Neural cell (in vitro differentiated cells): ENCODE data around the gene LTBP1. TPM values are rescaled to one million over a fixed set of nuclear protein-coding genes. Genes with fewer than 3 reads are reported as not detected.

ENCODE experiments used
- H2AFZ ChIP-seq: fragments of 200-600, 300-800 bp; sonication (generic), shearing (Covaris generic); 2 replicates; pipeline ENCODE4 v1.6.0; 2014; ENCODE audit warnings: low read depth, mild to moderate bottlenecking, antibody characterized with exemption, low read length, moderate library complexity
- H3F3A ChIP-seq: fragments of 200-600 bp; shearing (Covaris generic); 2 replicates; pipeline ENCODE4 v1.6.1; 2016; ENCODE audit warnings: mild to moderate bottlenecking, moderate library complexity, mixed read lengths, antibody characterized with exemption, low read length; ENCODE audit not compliant: insufficient read depth, poor library complexity, severe bottlenecking
- H3K27ac ChIP-seq: fragments of 200-600, 300-800 bp; sonication (generic), shearing (Covaris generic); 2 replicates; pipeline ENCODE4 v1.5.1; 2014; ENCODE audit warnings: mild to moderate bottlenecking, low read length, moderate library complexity
- H3K27me3 ChIP-seq: fragments of 300-800, 200-600 bp; sonication (generic), shearing (Covaris generic); 2 replicates; pipeline ENCODE4 v1.6.0; 2014; ENCODE audit warnings: mild to moderate bottlenecking, low read depth, low read length, moderate library complexity; ENCODE audit not compliant: insufficient read depth
- H3K36me3 ChIP-seq: fragments of 300-800, 200-600 bp; sonication (generic), shearing (Covaris generic); 2 replicates; pipeline ENCODE4 v1.5.1; 2014; ENCODE audit warnings: mild to moderate bottlenecking, antibody characterized with exemption, low read length, moderate library complexity; ENCODE audit not compliant: insufficient read depth
- H3K4me2 ChIP-seq: fragments of 300-800, 200-600 bp; sonication (generic), shearing (Covaris generic); 2 replicates; pipeline ENCODE4 v1.6.0; 2014; ENCODE audit warnings: mild to moderate bottlenecking, low read length
- H3K4me3 ChIP-seq: fragments of 300-800, 200-600 bp; sonication (generic), shearing (Covaris generic); 2 replicates; pipeline ENCODE4 v1.5.1; 2014; ENCODE audit warnings: mild to moderate bottlenecking, low read length, moderate library complexity
- H3K79me2 ChIP-seq: fragments of 200-600 bp; shearing (Covaris generic); replicated peaks from 2 replicates; pipeline ENCODE4 v1.6.0; 2014; ENCODE audit warnings: mild to moderate bottlenecking, low read length, moderate library complexity; ENCODE audit not compliant: insufficient read depth
- H3K9ac ChIP-seq: fragments of 300-800, 200-600 bp; sonication (generic), shearing (Covaris generic); 2 replicates; pipeline ENCODE4 v1.6.1; 2016; ENCODE audit warnings: mild to moderate bottlenecking, low read length, mixed read lengths
- H3K9me2 ChIP-seq: fragments of 200-600 bp; shearing (Covaris generic); 2 replicates; pipeline ENCODE4 v1.6.1; 2016; ENCODE audit warnings: mild to moderate bottlenecking, low read length, mixed read lengths; ENCODE audit not compliant: insufficient read depth
- H3K9me3 ChIP-seq: fragments of 200-600, 300-800 bp; sonication (generic), shearing (Covaris generic); 2 replicates; pipeline ENCODE4 v1.6.1; 2016; ENCODE audit warnings: mild to moderate bottlenecking, mixed run types, low read length, moderate library complexity, mixed read lengths
- H4K20me1 ChIP-seq: fragments of 200-600 bp; shearing (Covaris generic); 2 replicates; pipeline ENCODE4 v1.6.1; 2016; ENCODE audit warnings: mild to moderate bottlenecking, mixed run types; ENCODE audit not compliant: insufficient read depth
- EP300 ChIP-seq: fragments of 450-650 bp; conservative IDR thresholded peaks from 2 replicates; pipeline ENCODE4 v1.6.1; 2014; ENCODE audit warnings: antibody characterized with exemption, mild to moderate bottlenecking, moderate library complexity; ENCODE audit not compliant: poor library complexity, severe bottlenecking
- EZH2 ChIP-seq: fragments of 200-600, 300-800 bp; shearing (Covaris generic), sonication (generic); IDR thresholded peaks from 2 replicates; pipeline ENCODE4 v1.6.1; 2014; ENCODE audit warnings: antibody characterized with exemption, low read length, borderline replicate concordance, mild to moderate bottlenecking; ENCODE audit not compliant: insufficient read depth, poor library complexity, severe bottlenecking
- MXI1 ChIP-seq: fragments of 450-650 bp; conservative IDR thresholded peaks from 2 replicates; pipeline ENCODE4 v1.6.1; 2014; ENCODE audit warnings: antibody characterized with exemption, mild to moderate bottlenecking; ENCODE audit not compliant: poor library complexity, severe bottlenecking
- POLR2AphosphoS5 ChIP-seq: IDR thresholded peaks from 2 replicates; pipeline ENCODE4 v1.6.1; 2012
- RAD21 ChIP-seq: fragments of 450-650 bp; conservative IDR thresholded peaks from 2 replicates; pipeline ENCODE4 v1.6.1; 2014; ENCODE audit warnings: antibody characterized with exemption, mild to moderate bottlenecking, moderate library complexity
- SMC3 ChIP-seq: fragments of 450-650 bp; conservative IDR thresholded peaks from 2 replicates; pipeline ENCODE4 v1.6.1; 2014; ENCODE audit warnings: antibody characterized with exemption, mild to moderate bottlenecking, moderate library complexity; ENCODE audit not compliant: poor library complexity
- TAF1 ChIP-seq: IDR thresholded peaks from 2 replicates; pipeline ENCODE4 v1.6.1; 2012; ENCODE audit warnings: low read depth
- polyA plus RNA-seq: library from polyadenylated mRNA; depleted of rRNA; stranded (reverse); fragments of >200 nt; gene quantifications from 2 replicates; pipeline ENCODE4 v1.2.3, GENCODE V29; 2014
- TF ChIP-seq, protein P1 (sequence below): fragments of 450-650 bp; IDR thresholded peaks from 2 replicates; pipeline ENCODE4 v1.5.1; 2014; ENCODE audit warnings: antibody characterized with exemption, mild to moderate bottlenecking, moderate library complexity; ENCODE audit not compliant: poor library complexity, severe bottlenecking
- TF ChIP-seq, protein P2 (sequence below): IDR thresholded peaks from 2 replicates; pipeline ENCODE4 v1.6.1; 2012; ENCODE audit warnings: borderline replicate concordance

The LTBP1 gene
- polyA plus RNA-seq, 1 donor from 2014 or later, result 1.8 TPM

DNA sequence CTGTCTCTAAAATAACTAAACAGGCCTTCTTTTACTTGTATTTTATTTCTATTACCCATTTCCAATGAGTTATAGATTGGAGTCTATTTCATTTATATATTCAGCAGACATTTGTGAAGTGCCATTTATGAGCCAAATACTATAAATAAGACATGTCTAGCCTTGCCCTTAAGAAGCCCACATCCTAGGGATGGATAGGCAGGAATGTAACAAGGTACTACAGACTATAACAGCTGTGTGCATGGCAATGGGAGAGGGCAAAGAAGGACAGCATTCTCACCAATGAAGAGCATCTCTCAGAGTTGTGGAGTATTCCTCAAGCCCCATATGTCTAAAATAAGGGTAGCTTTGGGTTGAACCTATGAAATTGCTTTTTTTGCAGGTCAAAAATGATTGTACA is 367.8 kb downstream of the LTBP1 start:
- H4K20me1 ChIP-seq, result no peaks in the 10 kb centered on the region
- no peaks in the 10 kb centered on the region for H3K9me3 ChIP-seq
- H3K36me3 ChIP-seq, result no peaks in the 10 kb centered on the region
- H3K27me3 ChIP-seq, result no peaks in the 10 kb centered on the region
- H3K27ac ChIP-seq, result no peak overlapping the region
- no peak overlapping the region for H3K9ac ChIP-seq
- no peaks in the 10 kb centered on the region for H3K9me2 ChIP-seq
- H2AFZ ChIP-seq, result no peak overlapping the region
- no peak overlapping the region for H3K4me2 ChIP-seq
- H3K79me2 ChIP-seq, result no peaks in the 10 kb centered on the region
- no peak for TF ChIP-seq POLR2AphosphoS5
- TF ChIP-seq MXI1, result no peak
- TF ChIP-seq, protein P1, sequence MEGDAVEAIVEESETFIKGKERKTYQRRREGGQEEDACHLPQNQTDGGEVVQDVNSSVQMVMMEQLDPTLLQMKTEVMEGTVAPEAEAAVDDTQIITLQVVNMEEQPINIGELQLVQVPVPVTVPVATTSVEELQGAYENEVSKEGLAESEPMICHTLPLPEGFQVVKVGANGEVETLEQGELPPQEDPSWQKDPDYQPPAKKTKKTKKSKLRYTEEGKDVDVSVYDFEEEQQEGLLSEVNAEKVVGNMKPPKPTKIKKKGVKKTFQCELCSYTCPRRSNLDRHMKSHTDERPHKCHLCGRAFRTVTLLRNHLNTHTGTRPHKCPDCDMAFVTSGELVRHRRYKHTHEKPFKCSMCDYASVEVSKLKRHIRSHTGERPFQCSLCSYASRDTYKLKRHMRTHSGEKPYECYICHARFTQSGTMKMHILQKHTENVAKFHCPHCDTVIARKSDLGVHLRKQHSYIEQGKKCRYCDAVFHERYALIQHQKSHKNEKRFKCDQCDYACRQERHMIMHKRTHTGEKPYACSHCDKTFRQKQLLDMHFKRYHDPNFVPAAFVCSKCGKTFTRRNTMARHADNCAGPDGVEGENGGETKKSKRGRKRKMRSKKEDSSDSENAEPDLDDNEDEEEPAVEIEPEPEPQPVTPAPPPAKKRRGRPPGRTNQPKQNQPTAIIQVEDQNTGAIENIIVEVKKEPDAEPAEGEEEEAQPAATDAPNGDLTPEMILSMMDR, result no peak
- no peak for TF ChIP-seq EZH2
- TF ChIP-seq SMC3, result no peak
- no peak for TF ChIP-seq RAD21
- H3F3A ChIP-seq, result no peaks in the 10 kb centered on the region
- H3K4me3 ChIP-seq, result no peak overlapping the region

DNA sequence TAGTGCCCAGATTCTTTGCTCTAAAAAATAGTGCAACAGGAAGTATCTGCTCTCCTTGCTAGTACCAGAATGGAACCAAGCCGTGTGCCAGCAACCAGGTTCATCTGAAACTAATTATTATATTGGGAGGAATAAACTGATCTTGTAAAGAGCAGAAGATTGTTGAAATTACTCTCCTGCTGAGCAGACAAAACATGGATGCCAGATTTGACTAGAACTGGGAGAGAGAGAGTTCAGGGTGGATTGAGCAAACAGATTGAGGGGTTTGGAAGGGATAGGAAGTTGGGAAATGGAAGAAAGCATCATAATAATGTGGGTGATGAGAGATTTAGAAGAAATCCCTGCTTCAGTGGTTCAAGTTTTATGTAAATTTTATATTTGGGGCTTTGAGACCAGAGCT is 369.6 kb downstream of the LTBP1 start:
- no peaks in the 10 kb centered on the region for H3K9me2 ChIP-seq
- TF ChIP-seq MXI1, result no peak
- TF ChIP-seq POLR2AphosphoS5, result no peak
- TF ChIP-seq SMC3, result no peak
- TF ChIP-seq, protein P1, result no peak
- no peak for TF ChIP-seq TAF1
- no peak for TF ChIP-seq RAD21
- no peak for TF ChIP-seq EP300
- TF ChIP-seq, protein P2, sequence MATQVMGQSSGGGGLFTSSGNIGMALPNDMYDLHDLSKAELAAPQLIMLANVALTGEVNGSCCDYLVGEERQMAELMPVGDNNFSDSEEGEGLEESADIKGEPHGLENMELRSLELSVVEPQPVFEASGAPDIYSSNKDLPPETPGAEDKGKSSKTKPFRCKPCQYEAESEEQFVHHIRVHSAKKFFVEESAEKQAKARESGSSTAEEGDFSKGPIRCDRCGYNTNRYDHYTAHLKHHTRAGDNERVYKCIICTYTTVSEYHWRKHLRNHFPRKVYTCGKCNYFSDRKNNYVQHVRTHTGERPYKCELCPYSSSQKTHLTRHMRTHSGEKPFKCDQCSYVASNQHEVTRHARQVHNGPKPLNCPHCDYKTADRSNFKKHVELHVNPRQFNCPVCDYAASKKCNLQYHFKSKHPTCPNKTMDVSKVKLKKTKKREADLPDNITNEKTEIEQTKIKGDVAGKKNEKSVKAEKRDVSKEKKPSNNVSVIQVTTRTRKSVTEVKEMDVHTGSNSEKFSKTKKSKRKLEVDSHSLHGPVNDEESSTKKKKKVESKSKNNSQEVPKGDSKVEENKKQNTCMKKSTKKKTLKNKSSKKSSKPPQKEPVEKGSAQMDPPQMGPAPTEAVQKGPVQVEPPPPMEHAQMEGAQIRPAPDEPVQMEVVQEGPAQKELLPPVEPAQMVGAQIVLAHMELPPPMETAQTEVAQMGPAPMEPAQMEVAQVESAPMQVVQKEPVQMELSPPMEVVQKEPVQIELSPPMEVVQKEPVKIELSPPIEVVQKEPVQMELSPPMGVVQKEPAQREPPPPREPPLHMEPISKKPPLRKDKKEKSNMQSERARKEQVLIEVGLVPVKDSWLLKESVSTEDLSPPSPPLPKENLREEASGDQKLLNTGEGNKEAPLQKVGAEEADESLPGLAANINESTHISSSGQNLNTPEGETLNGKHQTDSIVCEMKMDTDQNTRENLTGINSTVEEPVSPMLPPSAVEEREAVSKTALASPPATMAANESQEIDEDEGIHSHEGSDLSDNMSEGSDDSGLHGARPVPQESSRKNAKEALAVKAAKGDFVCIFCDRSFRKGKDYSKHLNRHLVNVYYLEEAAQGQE, result no peak
- no peak for TF ChIP-seq EZH2
- no peak overlapping the region for H2AFZ ChIP-seq
- no peaks in the 10 kb centered on the region for H3K36me3 ChIP-seq
- H3K4me2 ChIP-seq, result no peak overlapping the region
- H3K79me2 ChIP-seq, result no peaks in the 10 kb centered on the region
- no peak overlapping the region for H3K4me3 ChIP-seq
- no peak overlapping the region for H3K27ac ChIP-seq
- no peaks in the 10 kb centered on the region for H4K20me1 ChIP-seq
- no peaks in the 10 kb centered on the region for H3F3A ChIP-seq
- H3K9me3 ChIP-seq, result no peaks in the 10 kb centered on the region
- no peak overlapping the region for H3K9ac ChIP-seq
- no peaks in the 10 kb centered on the region for H3K27me3 ChIP-seq
